ENCODE data around the gene SFMBT2. TPM values are rescaled to one million over a fixed set of nuclear protein-coding genes. Genes with fewer than 3 reads are reported as not detected.

The SFMBT2 gene
- polyA plus RNA-seq, 1 donor: 3.5 TPM

DNA sequence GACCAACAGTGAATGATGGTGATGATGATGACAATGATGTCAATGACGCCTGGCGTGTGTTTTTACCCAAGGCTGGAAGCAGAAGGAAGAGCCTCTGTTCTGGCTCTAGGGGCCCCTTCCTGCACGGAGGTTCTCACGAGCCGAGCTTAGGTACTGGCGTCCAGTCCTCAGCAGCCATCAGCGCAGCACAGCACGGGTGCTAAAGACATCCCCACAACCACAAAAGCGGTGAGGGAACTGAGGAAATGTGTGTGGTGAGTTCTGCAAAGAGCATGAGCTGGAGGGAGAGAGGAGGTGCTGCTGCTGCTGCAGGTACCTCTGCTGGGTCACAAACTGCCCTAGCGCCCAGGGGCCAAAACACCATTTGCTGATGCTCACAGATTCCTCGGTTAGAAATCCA is 81.6 kb downstream of the SFMBT2 start:
- H3K4me3 ChIP-seq (ENCODE audit: low read length): no peak overlapping the region
- no peak overlapping the region for H3K27ac ChIP-seq (ENCODE audit: low read length)
- peaks cover 6% of the 10 kb centered on the region for H3K9me3 ChIP-seq (ENCODE audit: control insufficient read depth, low read depth, low read length)
- no peaks in the 10 kb centered on the region for H3K4me1 ChIP-seq (ENCODE audit: control insufficient read depth, insufficient read depth, low read length)
- no peaks in the 10 kb centered on the region for H3K36me3 ChIP-seq (ENCODE audit: control insufficient read depth, insufficient read depth, low read length)
- no peak for DNase-seq
- no peaks in the 10 kb centered on the region for H3K27me3 ChIP-seq (ENCODE audit: control insufficient read depth, insufficient read depth, low read length)
- no CpG with 5 or more reads among the region's 11 CpGs for WGBS (ENCODE audit: insufficient coverage, low lambda C conversion rate)

DNA sequence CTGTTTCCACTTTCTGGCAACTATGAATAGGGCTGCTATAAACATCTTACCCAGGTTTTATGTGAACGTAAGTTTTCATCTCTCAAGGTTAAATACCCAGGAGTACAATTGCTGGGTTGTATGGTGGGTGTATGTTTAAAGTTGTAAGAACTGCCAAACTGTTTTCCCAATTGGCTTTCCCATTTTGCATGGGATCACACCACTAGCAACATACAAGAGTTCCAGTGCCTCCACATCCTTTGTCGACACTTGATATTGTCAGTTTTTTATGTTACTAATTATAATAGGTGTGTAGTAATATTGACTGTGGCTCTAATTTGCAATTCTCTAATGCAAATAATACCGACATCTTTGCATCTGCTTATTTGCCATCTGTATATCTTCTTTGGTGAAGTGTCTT is 82.9 kb downstream of the SFMBT2 start:
- DNase-seq: no peak
- H3K27ac ChIP-seq (ENCODE audit: low read length): no peak overlapping the region
- H3K4me1 ChIP-seq (ENCODE audit: control insufficient read depth, insufficient read depth, low read length): no peaks in the 10 kb centered on the region
- no peak overlapping the region for H3K4me3 ChIP-seq (ENCODE audit: low read length)
- 100% methylated on average over 1 of the region's 3 CpGs for WGBS (ENCODE audit: insufficient coverage, low lambda C conversion rate)
- H3K27me3 ChIP-seq (ENCODE audit: control insufficient read depth, insufficient read depth, low read length): no peaks in the 10 kb centered on the region
- peaks cover 6% of the 10 kb centered on the region for H3K9me3 ChIP-seq (ENCODE audit: control insufficient read depth, low read depth, low read length)
- no peaks in the 10 kb centered on the region for H3K36me3 ChIP-seq (ENCODE audit: control insufficient read depth, insufficient read depth, low read length)

DNA sequence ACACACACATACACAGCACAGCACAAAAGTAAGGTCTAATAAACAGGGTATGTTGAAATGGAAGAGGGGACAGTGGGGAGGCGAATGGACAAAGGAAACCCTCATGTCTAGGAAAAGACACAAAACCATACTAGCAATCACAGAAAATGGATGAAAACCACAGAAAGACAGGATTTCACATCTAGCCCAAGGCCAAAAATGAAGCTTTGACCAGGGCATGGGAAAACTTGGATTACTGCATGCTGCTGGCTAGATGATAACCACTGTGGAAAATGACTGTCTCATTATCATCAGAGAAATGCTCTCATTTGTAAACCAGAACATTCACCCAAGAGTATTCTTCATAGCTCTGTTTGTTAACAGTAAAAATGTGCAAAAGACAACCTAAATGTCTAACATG is 88.2 kb downstream of the SFMBT2 start:
- H3K27me3 ChIP-seq (ENCODE audit: control insufficient read depth, insufficient read depth, low read length): no peaks in the 10 kb centered on the region
- no peak for DNase-seq
- no peaks in the 10 kb centered on the region for H3K36me3 ChIP-seq (ENCODE audit: control insufficient read depth, insufficient read depth, low read length)
- H3K9me3 ChIP-seq (ENCODE audit: control insufficient read depth, low read depth, low read length): no peaks in the 10 kb centered on the region
- no CpG with 5 or more reads among the region's 1 CpG for WGBS (ENCODE audit: insufficient coverage, low lambda C conversion rate)
- H3K4me3 ChIP-seq (ENCODE audit: low read length): no peak overlapping the region
- H3K27ac ChIP-seq (ENCODE audit: low read length): no peak overlapping the region
- H3K4me1 ChIP-seq (ENCODE audit: control insufficient read depth, insufficient read depth, low read length): no peaks in the 10 kb centered on the region

DNA sequence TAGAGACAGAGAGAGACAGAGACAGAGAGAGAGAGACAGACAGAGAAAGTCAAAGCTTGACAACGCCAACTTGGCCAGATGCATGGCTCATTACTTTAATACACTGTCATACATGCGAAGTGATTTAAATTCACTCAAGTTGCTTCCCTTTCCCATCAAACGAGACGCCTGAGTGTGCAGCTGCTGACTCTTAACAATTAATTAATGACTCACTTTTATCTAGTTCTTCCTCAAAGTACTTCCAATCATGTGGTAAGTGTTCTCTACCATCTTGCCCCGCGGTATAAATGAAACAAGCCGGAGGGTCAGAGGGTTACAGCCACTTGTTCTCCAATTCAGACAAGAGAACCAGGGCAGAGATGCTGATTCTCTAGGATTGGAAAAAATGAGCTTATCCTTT is 90.8 kb downstream of the SFMBT2 start:
- no peak for DNase-seq

DNA sequence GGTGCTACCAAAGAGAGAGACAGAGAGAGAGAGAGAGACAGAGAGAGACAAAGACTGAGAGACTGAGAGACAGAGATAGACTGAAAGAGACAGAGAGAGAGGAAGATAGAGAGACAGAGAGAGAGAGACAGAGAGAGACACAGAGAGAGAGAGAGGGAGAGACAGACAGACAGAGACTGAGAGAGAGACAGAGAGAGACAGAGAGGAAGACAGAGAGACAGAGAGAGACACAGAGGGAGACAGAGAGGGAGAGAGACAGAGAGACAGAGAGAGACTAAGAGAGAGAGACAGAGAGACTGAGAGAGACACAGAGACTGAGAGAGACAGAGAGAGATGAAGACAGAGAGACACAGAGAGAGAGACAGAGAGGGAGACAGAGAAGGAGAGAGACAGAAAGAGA is 91.2 kb downstream of the SFMBT2 start:
- Histone ChIP-seq H3K27me3 (ENCODE audit: control insufficient read depth, insufficient read depth, low read length) (no peaks in the 10 kb centered on the region), H3K36me3 (ENCODE audit: control insufficient read depth, insufficient read depth, low read length) (no peaks in the 10 kb centered on the region), H3K27ac (ENCODE audit: low read length) (no peak overlapping the region), H3K4me1 (ENCODE audit: control insufficient read depth, insufficient read depth, low read length) (no peaks in the 10 kb centered on the region), H3K4me3 (ENCODE audit: low read length) (no peak overlapping the region), H3K9me3 (ENCODE audit: control insufficient read depth, low read depth, low read length) (no peaks in the 10 kb centered on the region)
- no peak for DNase-seq

More for the DNA sequence above, 90.8 kb downstream of the SFMBT2 start:
- H3K36me3 ChIP-seq (ENCODE audit: control insufficient read depth, insufficient read depth, low read length): no peaks in the 10 kb centered on the region
- H3K4me3 ChIP-seq (ENCODE audit: low read length): no peak overlapping the region
- no peaks in the 10 kb centered on the region for H3K27me3 ChIP-seq (ENCODE audit: control insufficient read depth, insufficient read depth, low read length)
- 100% methylated on average over 2 of the region's 7 CpGs for WGBS (ENCODE audit: insufficient coverage, low lambda C conversion rate)
- no peak overlapping the region for H3K27ac ChIP-seq (ENCODE audit: low read length)
- no peaks in the 10 kb centered on the region for H3K4me1 ChIP-seq (ENCODE audit: control insufficient read depth, insufficient read depth, low read length)
- H3K9me3 ChIP-seq (ENCODE audit: control insufficient read depth, low read depth, low read length): no peaks in the 10 kb centered on the region

DNA sequence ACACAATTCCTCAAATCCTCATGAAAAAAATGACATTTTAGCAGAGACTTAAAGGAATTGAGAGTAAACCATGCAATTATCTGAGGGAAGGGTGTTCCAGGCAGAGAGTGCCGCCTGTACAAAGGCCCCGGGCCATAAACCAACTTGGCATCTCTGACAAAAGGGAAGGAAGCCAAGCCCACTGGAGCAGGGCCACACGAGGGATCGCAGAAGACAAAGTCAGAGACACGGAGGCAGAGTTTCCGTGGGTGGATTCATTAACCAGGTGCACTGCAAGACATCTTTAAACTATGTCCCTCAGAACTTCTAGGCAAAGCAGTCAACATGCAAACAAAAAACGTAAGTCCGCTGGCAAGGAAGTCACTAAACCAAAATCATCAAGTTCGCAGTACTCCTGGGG is 92.0 kb downstream of the SFMBT2 start:
- Histone ChIP-seq H3K4me1 (ENCODE audit: control insufficient read depth, insufficient read depth, low read length) (no peaks in the 10 kb centered on the region), H3K9me3 (ENCODE audit: control insufficient read depth, low read depth, low read length) (no peaks in the 10 kb centered on the region), H3K36me3 (ENCODE audit: control insufficient read depth, insufficient read depth, low read length) (no peaks in the 10 kb centered on the region), H3K27ac (ENCODE audit: low read length) (no peak overlapping the region), H3K27me3 (ENCODE audit: control insufficient read depth, insufficient read depth, low read length) (no peaks in the 10 kb centered on the region), H3K4me3 (ENCODE audit: low read length) (no peak overlapping the region)
- 100% methylated on average over 2 of the region's 9 CpGs for WGBS (ENCODE audit: insufficient coverage, low lambda C conversion rate)
- DNase-seq: no peak

DNA sequence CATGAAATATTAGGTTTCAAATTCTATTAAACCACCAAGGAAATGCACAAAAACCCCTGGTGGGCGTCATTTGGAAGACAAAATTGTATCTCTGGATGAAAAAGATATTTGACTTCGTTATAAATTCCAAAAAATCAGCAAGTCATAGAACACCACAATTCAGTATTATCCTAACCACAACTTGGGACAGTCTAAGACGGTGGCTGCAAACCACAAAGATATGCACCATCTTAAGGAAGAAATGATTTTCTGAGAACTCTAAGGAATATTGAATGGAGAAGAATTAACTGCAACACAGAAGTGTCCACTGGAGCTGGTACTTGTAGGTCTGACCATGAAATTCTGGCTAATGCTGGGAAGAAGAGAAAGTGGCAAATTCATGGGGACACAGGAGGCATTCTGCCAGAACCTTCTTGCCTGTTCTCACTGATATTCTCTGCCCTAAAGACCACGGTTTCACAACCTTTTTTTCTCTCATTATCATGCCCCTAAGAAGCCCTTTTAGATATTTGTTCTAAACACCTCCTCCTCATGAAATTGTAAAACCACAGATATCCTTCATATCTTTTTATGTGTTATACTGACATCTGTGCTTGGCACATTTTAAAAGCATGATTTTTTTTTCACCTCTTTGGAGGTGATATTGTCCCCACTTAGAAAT is 92.9 kb downstream of the SFMBT2 start:
- Histone ChIP-seq H3K4me3 (ENCODE audit: low read length) (no peak overlapping the region), H3K4me1 (ENCODE audit: control insufficient read depth, insufficient read depth, low read length) (no peaks in the 10 kb centered on the region), H3K9me3 (ENCODE audit: control insufficient read depth, low read depth, low read length) (no peaks in the 10 kb centered on the region), H3K36me3 (ENCODE audit: control insufficient read depth, insufficient read depth, low read length) (no peaks in the 10 kb centered on the region), H3K27me3 (ENCODE audit: control insufficient read depth, insufficient read depth, low read length) (no peaks in the 10 kb centered on the region), H3K27ac (ENCODE audit: low read length) (no peak overlapping the region)
- no peak for DNase-seq
- 100% methylated on average over 1 of the region's 4 CpGs for WGBS (ENCODE audit: insufficient coverage, low lambda C conversion rate)

DNA sequence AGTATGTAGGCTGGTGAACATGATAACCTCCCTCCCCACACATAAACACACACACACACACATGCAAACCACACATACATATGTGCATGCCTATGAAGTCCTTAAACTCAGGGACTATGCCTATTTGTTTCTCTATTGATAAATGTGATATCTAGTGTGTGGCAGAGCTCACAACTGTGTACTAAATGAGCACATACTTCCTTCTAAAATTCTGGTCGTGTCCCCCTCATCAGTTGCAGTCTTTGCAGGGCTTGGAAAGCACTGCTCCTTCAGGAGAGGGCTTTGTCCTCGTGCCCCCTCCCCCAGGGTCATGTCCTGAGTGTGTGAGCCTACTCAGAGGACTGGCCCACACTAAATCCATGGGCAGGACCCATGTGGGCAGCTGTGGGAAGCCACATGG is 94.0 kb downstream of the SFMBT2 start:
- Histone ChIP-seq H3K4me1 (ENCODE audit: control insufficient read depth, insufficient read depth, low read length) (no peaks in the 10 kb centered on the region), H3K9me3 (ENCODE audit: control insufficient read depth, low read depth, low read length) (no peaks in the 10 kb centered on the region), H3K27me3 (ENCODE audit: control insufficient read depth, insufficient read depth, low read length) (no peaks in the 10 kb centered on the region), H3K27ac (ENCODE audit: low read length) (no peak overlapping the region), H3K4me3 (ENCODE audit: low read length) (no peak overlapping the region), H3K36me3 (ENCODE audit: control insufficient read depth, insufficient read depth, low read length) (no peaks in the 10 kb centered on the region)
- WGBS (ENCODE audit: insufficient coverage, low lambda C conversion rate): no CpG with 5 or more reads among the region's 2 CpGs
- no peak for DNase-seq

DNA sequence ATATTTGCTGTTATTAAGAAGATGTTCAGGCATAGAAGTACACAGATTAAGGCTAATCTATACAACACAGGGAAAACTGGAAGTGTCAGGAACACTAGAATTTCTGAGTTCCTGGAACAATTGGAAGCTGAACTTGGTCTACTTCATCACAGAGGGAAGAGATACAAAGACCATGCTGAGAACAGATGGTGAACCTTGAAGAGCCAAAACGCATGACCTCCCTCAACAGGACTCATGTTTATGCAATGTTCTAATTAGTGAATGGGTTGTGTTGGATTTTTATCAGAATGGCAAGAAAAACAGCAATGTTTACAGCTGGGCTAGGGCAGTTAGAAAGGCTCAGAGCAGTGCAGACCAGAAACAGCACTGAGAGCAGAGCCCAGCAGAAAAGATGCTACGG is 94.9 kb downstream of the SFMBT2 start:
- no peak for DNase-seq
- H3K36me3 ChIP-seq (ENCODE audit: control insufficient read depth, insufficient read depth, low read length): no peaks in the 10 kb centered on the region
- no peak overlapping the region for H3K4me3 ChIP-seq (ENCODE audit: low read length)
- no peaks in the 10 kb centered on the region for H3K4me1 ChIP-seq (ENCODE audit: control insufficient read depth, insufficient read depth, low read length)
- H3K27me3 ChIP-seq (ENCODE audit: control insufficient read depth, insufficient read depth, low read length): no peaks in the 10 kb centered on the region
- WGBS (ENCODE audit: insufficient coverage, low lambda C conversion rate): no CpG with 5 or more reads among the region's 2 CpGs
- H3K27ac ChIP-seq (ENCODE audit: low read length): no peak overlapping the region
- no peaks in the 10 kb centered on the region for H3K9me3 ChIP-seq (ENCODE audit: control insufficient read depth, low read depth, low read length)

DNA sequence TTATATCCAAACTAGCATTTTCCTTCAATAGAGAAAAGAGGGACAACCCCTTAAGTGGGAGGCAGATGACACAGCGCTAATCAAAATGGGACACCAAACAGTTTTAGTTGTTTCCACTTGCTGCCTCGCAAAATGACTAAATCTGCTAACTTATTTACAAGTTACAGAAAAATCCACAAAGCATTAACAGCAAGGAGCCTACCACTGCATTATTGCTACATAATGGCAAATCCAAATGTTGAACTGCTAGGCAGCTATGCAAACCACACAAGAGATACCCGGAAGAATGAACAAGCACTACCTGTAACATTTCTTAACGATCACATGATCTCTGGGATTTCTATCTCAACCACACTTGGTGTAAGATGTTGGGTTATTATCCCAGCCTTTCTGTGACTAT is 96.7 kb downstream of the SFMBT2 start:
- WGBS (ENCODE audit: insufficient coverage, low lambda C conversion rate): no CpG with 5 or more reads among the region's 4 CpGs
- Histone ChIP-seq H3K27me3 (ENCODE audit: control insufficient read depth, insufficient read depth, low read length) (no peaks in the 10 kb centered on the region), H3K4me3 (ENCODE audit: low read length) (no peak overlapping the region), H3K36me3 (ENCODE audit: control insufficient read depth, insufficient read depth, low read length) (no peaks in the 10 kb centered on the region), H3K27ac (ENCODE audit: low read length) (no peak overlapping the region), H3K9me3 (ENCODE audit: control insufficient read depth, low read depth, low read length) (no peaks in the 10 kb centered on the region), H3K4me1 (ENCODE audit: control insufficient read depth, insufficient read depth, low read length) (no peaks in the 10 kb centered on the region)
- no peak for DNase-seq

DNA sequence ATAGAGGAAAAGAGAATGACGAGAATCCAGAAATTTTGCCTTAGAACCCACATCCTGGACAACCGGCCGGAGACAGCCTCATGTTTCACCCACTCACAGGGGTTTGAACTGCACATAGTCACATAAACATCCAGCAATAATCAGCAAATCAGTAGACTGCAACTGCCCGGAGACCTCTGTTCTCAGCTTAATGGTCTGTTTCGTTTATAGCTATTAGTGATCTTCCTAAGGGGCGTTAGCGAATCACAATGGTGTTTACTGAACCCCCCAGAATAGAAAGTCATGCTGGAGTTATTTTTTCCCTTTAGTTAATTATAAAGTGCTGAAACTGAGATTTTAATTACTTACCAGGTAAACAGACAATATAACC is 98.4 kb downstream of the SFMBT2 start:
- Histone ChIP-seq H3K9me3 (ENCODE audit: control insufficient read depth, low read depth, low read length) (no peaks in the 10 kb centered on the region), H3K4me1 (ENCODE audit: control insufficient read depth, insufficient read depth, low read length) (no peaks in the 10 kb centered on the region), H3K4me3 (ENCODE audit: low read length) (no peak overlapping the region), H3K27ac (ENCODE audit: low read length) (no peak overlapping the region), H3K27me3 (ENCODE audit: control insufficient read depth, insufficient read depth, low read length) (no peaks in the 10 kb centered on the region), H3K36me3 (ENCODE audit: control insufficient read depth, insufficient read depth, low read length) (no peaks in the 10 kb centered on the region)
- WGBS (ENCODE audit: insufficient coverage, low lambda C conversion rate): 63% methylated on average over 2 of the region's 7 CpGs
- DNase-seq: no peak
